Fibroblast of peridontal ligament (primary cell): ENCODE measurements around the gene ATL3.
"Not testable (repeated sequence)": the region's sequence is repeated elsewhere in the genome, so short reads cannot be mapped to it uniquely, and the experiment has no call there.

Experiments
- DNase-seq: peaks from one replicate; pipeline ENCODE4 v3.0.0-alpha.2; 2010; ENCODE audit errors: extremely low read depth

ATL3 gene

DNA sequence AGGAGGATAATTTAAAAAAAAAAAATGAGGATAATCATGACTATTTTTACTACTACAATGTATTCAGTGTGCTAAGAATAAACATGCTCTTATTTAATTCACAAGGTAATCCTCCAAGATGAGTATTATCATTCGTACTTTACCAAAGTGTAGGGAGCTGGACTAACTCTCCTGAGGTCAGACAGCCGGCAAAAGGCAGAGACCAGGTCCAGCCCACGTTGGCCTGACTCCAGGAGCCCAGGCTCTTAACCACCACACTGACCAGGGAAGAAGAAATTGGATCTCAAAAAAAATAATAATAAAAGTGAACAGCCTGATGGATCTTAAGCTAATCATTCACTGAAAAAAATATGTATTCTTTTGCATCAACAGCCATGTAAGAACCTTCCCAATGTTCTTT lies 82.2 kb downstream of the ATL3 start:
- DNase-seq = no peak

DNA sequence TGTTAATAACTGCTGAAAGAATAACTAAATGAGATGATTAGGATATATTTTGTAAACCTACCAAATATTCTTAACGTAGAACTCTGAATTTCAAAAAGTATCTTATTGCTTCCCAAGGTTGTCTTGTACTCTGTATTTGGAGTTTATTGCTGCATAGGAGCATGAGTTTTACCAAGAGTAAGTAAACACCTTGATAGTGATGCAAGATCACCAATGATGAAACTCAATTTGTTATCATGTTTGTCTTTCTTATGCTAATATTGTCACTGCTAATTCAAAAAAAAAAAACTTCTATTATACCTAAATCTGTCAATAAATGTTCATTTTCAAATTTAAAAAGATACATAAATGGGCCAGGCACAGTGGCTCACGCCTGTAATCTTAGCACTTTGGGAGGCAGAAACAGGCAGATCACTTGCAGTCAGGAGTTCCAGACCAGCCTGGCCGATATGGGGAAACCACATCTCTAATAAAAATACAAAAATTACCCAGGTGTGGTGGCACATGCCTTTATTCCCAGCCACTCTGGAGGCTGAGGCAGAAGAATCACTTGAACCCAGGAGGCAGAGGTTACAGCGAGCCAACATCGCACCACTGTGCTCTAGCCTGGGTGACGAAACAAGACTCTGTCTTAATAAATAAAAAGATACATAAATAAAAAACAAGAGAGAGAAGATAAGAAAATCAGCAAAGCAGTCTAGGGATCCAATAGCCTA lies 84.6 kb downstream of the ATL3 start:
- no peak for DNase-seq

DNA sequence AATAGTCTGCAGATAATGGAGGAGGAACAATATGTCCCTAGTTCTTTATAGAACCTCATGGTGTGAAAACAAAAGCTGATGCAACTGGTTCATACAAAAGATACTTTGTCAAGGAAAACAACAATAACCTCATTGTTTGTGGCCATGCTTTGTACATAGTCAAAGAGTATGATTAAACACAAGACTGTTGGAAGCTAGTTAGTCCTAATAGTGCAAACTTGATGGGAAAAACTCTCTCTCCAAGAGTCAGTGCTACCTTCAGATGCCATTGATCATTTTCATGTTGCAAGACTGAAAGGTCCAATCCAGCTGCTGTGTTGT lies 87.9 kb downstream of the ATL3 start:
- no peak for DNase-seq

DNA sequence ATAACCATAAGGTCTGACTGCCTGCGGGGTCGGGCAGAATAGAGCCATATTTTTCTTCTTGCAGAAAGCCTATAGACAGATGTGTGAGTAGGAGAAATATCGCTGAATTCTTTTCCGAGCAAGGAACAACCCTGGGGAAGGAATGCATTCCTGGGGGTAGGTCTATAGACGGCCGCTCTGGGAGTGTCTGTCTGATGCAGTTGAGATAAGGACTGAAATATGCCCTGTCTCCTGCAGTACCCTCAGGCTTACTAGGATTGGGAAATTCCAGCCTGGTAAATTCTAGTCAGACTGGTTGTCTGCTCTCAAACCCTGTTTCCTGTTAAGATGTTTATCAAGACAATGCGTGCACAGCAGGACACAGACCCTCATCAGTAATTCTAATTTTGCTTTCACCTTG lies 90.0 kb downstream of the ATL3 start:
- not testable (repeated sequence) for DNase-seq

DNA sequence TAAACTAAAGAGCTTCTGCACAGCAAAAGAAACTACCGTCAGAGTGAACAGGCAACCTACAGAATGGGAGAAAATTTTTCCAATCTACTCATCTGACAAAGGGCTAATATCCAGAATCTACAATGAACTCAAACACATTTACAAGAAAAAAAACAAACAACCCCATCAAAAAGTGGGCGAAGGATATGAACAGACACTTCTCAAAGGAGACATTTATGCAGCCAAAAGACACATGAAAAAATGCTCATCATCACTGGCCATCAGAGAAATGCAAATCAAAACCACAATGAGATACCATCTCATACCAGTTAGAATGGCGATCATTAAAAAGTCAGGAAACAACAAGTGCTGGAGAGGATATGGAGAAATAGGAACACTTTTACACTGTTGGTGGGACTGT lies 92.3 kb downstream of the ATL3 start:
- DNase-seq = not testable (repeated sequence)

DNA sequence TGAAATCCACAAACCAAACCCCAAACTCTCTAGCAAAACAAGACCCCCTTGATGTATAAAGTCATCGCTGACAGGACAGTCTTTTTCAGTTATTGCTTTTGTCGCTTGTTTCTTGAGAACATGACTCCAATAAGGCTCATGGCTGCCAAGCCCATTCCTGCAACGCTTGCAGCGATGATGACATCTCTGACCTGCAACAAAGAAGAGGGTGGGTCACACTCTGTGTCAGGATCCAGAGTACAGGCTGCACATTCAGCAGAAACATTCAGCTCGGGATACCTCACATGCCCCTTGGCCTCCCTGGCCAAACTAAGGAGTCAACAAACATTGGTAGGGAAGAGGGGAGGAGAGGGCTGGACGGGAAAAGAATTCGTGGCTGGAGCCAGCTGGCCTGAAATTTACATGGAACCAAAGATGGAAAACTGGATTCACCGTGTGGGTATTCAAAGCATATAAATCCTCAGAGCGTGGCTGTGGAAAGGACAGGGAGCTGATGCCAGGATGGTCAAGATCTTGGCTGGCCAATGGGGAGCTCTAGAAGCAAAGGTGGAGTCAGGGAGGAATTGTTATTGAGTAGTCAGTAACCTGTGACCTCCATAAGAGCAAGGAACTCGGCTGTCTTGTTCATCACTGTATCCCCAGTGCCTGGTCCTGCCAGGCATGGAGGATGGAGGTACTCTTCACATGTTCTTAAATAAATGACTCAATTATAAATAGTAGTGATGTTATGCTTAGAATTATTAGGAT lies 96.1 kb downstream of the ATL3 start:
- no peak for DNase-seq
